K562 treated with DMSO at 1 percent for 4 hours (cell line): ENCODE results near the gene DDX4. TPM values are rescaled to one million over a fixed set of nuclear protein-coding genes. Genes with fewer than 3 reads are reported as not detected.

Experiments
- total RNA-seq: library from RNA; unstranded; fragments of 300-600 nt; gene quantifications from 2 replicates; pipeline ENCODE4 v1.2.3, GENCODE V29; 2022; ENCODE audit not compliant: insufficient read depth

The DDX4 gene
- not detected in 2 replicates for total RNA-seq

GRCh38 chr5:55737793-55738192, at the start of gene DDX4:
Gene DDX4, plus strand, starts transcription at chr5:55738061. Its CDS starts 903 bp downstream, at chr5:55738964.

GRCh38 chr5:55712023-55712859, 25.6 kb upstream of the DDX4 start, which contains the start of gene SLC38A9:
Gene SLC38A9, minus strand, starts transcription at chr5:55712324. Its CDS starts 14,366 bp downstream, at chr5:55697958.

DNA sequence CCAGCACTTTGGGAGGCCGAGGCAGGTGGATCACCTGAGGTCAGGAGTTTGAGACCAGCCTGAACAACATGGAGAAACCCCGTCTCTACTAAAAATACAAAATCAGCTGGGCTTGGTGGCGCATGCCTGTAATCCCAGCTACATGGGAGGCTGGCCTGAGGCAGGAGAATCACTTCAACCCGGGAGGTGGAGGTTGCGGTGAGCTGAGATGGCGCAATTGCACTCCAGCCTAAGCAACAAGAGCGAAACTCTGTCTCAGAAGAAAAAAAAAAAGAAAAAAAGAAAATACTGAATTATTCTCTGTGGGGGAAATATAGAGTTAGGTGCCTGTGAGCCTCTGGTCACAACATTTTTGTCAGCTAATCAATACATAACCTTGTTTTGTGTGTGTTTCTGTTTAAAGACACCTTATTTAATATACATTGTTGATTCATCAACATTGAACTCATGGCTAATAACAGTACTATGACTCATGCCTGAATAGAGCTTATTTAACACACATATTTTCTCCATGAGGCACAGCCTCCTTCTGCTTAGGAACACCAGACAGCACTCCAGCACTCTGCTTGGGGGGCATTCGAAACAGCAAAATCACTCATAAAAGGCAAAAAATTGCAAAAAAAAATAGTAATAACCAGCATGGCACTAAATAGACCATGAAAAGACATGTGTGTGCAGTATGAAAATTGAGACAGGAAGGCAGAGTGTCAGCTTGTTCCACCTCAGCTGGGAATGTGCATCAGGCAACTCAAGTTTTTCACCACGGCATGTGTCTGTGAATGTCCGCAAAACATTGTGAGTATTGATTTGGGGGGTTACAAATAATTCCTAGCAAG, 113.2 kb downstream of the DDX4 start, which contains the start of gene IL31RA:
TSS of gene IL31RA (plus strand) at position 519 of the 836 bp plus-strand sequence. CDS start at position 733, 214 bp downstream.

Other genes starting within 250 kb of the DDX4 start
- not detected in 2 replicates for gene PLPP1, start 203.1 kb upstream of the DDX4 start, total RNA-seq
- gene SLC38A9, start 25.7 kb upstream of the DDX4 start, total RNA-seq, result 10.6 and 13.0 TPM in 2 replicates
- gene IL31RA, start 113.3 kb downstream of the DDX4 start, total RNA-seq, result not detected in 2 replicates